Osteocyte (in vitro differentiated cells): ENCODE data around the gene ZNF107. TPM values are rescaled to one million over a fixed set of nuclear protein-coding genes. Genes with fewer than 3 reads are reported as not detected.
A peak's percentile ranks its signal among the peaks of the same experiment; 100 is the strongest.
"Not testable (repeated sequence)": the region's sequence is repeated elsewhere in the genome, so short reads cannot be mapped to it uniquely, and the experiment has no call there.

ENCODE experiments used
- DNase-seq: peaks from one replicate; pipeline ENCODE4 v3.0.0; 2021; ENCODE audit warnings: mixed read lengths; ENCODE audit not compliant: unreplicated experiment; ENCODE audit errors: extremely low spot score
- H3K27ac Mint-ChIP-seq: one replicate; pipeline ENCODE4 v1.8.0; 2021; ENCODE audit warnings: mild to moderate bottlenecking, mixed read lengths; ENCODE audit not compliant: unreplicated experiment
- H3K27me3 Mint-ChIP-seq: one replicate; pipeline ENCODE4 v1.8.0; 2021; ENCODE audit warnings: mixed read lengths; ENCODE audit not compliant: unreplicated experiment
- H3K36me3 Mint-ChIP-seq: one replicate; pipeline ENCODE4 v1.8.0; 2021; ENCODE audit warnings: mixed read lengths; ENCODE audit not compliant: unreplicated experiment
- H3K4me1 Mint-ChIP-seq: one replicate; pipeline ENCODE4 v1.8.0; 2021; ENCODE audit warnings: mixed read lengths; ENCODE audit not compliant: unreplicated experiment
- H3K4me3 Mint-ChIP-seq: one replicate; pipeline ENCODE4 v1.8.0; 2021; ENCODE audit warnings: mild to moderate bottlenecking, moderate library complexity, mixed read lengths; ENCODE audit not compliant: unreplicated experiment
- H3K9me3 Mint-ChIP-seq: one replicate; pipeline ENCODE4 v1.8.0; 2021; ENCODE audit warnings: mixed read lengths; ENCODE audit not compliant: unreplicated experiment
- total RNA-seq: library from RNA; stranded (reverse); gene quantifications from 2 replicates; pipeline ENCODE4 v1.2.1, GENCODE V29; 2021
- TF ChIP-seq, protein P1 (sequence below): fragments of 200-600 bp; sonication (generic); IDR thresholded peaks from 2 replicates; pipeline ENCODE4 v1.5.0; 2021; ENCODE audit warnings: antibody characterized with exemption, mild to moderate bottlenecking, moderate library complexity

ZNF107 gene
- total RNA-seq, 1 donor from 2014 or later: 2.6 TPM

DNA sequence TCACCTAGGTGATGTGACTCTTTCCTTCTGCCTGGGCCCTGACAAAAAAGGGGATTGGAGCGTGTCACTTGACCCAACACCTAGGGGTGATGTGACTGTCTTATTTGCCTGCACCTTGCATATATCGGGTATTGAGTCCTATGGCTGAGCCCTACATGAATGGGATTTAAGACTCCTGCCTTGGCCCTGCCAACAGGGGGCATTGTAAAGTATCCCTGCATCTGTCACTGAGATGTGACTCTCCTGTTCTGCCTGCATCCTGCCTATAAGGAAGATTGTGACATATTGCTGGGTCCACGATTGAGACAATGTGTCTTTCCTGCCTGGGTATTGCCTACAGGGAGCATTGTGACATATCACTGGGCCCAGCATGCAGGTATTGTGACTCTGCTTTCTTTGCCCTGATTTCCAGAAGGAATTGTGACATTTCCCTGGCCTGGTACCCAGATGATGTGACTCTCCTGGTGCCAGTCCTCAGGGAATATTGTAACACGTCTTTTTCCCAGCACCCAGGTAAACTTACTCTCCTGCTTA lies 14.2 kb upstream of the ZNF107 start:
- Mint-ChIP-seq H3K4me1 (no peaks in the 10 kb centered on the region), H3K27me3 (no peaks in the 10 kb centered on the region), H3K4me3 (no peak overlapping the region), H3K27ac (no peak overlapping the region), H3K9me3 (peaks cover 34% of the 10 kb centered on the region), H3K36me3 (no peaks in the 10 kb centered on the region)
- no peak for DNase-seq
- TF ChIP-seq, protein P1, sequence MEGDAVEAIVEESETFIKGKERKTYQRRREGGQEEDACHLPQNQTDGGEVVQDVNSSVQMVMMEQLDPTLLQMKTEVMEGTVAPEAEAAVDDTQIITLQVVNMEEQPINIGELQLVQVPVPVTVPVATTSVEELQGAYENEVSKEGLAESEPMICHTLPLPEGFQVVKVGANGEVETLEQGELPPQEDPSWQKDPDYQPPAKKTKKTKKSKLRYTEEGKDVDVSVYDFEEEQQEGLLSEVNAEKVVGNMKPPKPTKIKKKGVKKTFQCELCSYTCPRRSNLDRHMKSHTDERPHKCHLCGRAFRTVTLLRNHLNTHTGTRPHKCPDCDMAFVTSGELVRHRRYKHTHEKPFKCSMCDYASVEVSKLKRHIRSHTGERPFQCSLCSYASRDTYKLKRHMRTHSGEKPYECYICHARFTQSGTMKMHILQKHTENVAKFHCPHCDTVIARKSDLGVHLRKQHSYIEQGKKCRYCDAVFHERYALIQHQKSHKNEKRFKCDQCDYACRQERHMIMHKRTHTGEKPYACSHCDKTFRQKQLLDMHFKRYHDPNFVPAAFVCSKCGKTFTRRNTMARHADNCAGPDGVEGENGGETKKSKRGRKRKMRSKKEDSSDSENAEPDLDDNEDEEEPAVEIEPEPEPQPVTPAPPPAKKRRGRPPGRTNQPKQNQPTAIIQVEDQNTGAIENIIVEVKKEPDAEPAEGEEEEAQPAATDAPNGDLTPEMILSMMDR: no peak

DNA sequence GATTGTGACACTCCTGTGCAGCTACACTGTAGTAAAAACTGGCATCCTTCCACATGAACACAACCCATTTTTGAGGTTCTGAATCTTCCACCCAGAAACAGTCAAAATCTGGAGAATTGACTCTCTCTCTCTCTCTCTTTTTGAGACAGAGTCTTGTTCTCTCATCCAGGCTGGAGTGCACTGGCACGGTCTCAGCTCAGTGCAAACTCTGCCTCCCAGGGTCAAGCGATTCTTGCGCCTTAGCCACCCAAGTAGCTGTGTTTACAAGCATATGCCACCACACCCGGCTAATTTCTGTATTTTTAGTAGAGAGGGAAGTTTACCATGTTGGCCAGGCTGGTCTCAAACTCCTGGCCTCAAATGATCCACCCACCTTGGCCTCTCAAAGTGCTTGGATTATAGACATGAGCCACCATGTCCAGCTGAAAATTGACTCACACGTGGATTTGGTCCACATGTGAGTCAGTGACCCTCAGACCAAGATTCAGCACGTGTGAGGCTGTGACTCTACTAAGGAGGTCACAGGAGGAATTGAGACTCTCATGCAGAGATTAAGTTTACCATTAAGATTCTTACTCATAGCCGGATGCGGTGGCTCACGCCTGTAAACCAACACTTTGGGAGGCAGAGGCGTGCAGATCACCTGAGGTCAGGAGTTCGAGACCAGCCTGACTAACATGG lies 12.1 kb upstream of the ZNF107 start:
- DNase-seq: peak; percentile 30
- H3K36me3 Mint-ChIP-seq: no peaks in the 10 kb centered on the region
- H3K9me3 Mint-ChIP-seq: peaks cover 34% of the 10 kb centered on the region
- TF ChIP-seq, protein P1: no peak
- no peak overlapping the region for H3K27ac Mint-ChIP-seq
- H3K4me1 Mint-ChIP-seq: no peaks in the 10 kb centered on the region
- H3K27me3 Mint-ChIP-seq: no peaks in the 10 kb centered on the region
- no peak overlapping the region for H3K4me3 Mint-ChIP-seq

- peak; percentile 54 for DNase-seq
- Mint-ChIP-seq H3K27me3 (no peaks in the 10 kb centered on the region), H3K4me1 (no peaks in the 10 kb centered on the region), H3K27ac (no peak overlapping the region), H3K36me3 (no peaks in the 10 kb centered on the region), H3K4me3 (no peak overlapping the region), H3K9me3 (peaks cover 27% of the 10 kb centered on the region)
- TF ChIP-seq, protein P1: no peak
Observed at GRCh38 chr7:64654796-64655548, 11.0 kb upstream of the ZNF107 start.

GRCh38 chr7:64655811-64656210 lies 10.1 kb upstream of the ZNF107 start:
- Mint-ChIP-seq H3K27ac (no peak overlapping the region), H3K9me3 (peaks cover 24% of the 10 kb centered on the region), H3K4me3 (no peak overlapping the region), H3K27me3 (no peaks in the 10 kb centered on the region), H3K36me3 (no peaks in the 10 kb centered on the region), H3K4me1 (no peaks in the 10 kb centered on the region)
- TF ChIP-seq, protein P1: no peak
- DNase-seq: peak; percentile 40

DNA sequence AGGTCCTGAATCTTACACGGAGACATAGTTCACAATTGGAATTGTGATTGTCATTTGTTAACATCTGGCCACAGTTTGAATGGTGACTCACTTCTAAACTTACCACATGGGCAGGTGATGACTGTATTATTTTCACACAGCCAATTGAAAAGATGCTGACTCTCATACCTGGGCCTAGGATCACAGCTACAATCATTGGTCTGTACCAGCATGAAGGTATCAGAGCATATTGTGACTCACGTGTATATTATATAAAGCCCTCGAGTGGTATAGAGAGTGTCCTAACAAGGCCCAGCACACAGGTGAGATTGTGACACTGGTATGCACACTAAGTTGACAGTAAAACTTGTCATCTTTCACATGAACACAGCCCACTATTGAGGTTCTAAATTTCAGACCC lies 9.4 kb upstream of the ZNF107 start:
- Mint-ChIP-seq H3K4me1 (no peaks in the 10 kb centered on the region), H3K4me3 (no peak overlapping the region), H3K27me3 (no peaks in the 10 kb centered on the region), H3K36me3 (no peaks in the 10 kb centered on the region), H3K27ac (no peak overlapping the region), H3K9me3 (peaks cover 27% of the 10 kb centered on the region)
- TF ChIP-seq, protein P1: no peak
- DNase-seq: peak; percentile 5

DNA sequence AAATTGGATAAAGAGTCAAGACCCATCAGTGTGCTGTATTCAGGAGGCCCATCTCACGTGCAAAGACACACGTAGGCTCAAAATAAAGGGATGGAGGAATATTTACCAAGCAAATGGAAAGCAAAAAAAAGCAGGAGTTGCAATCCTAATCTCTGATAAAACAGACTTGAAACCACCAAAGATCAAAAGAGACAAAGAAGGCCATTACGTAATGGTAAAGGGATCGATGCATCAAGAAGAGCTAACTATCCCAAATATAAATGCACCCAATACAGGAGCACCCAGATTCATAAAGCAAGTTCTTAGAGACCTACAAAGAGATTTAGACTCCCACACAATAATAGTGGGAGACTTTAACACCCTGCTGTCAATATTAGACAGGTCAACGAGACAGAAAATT lies 3.8 kb upstream of the ZNF107 start:
- not testable (repeated sequence) for H3K36me3 Mint-ChIP-seq, H3K4me3 Mint-ChIP-seq, H3K9me3 Mint-ChIP-seq, H3K27ac Mint-ChIP-seq, H3K27me3 Mint-ChIP-seq, DNase-seq
- peaks cover 12% of the 10 kb centered on the region for H3K4me1 Mint-ChIP-seq
